Measurements from ENCODE around the gene ADAMTS2.

ADAMTS2 gene

DNA sequence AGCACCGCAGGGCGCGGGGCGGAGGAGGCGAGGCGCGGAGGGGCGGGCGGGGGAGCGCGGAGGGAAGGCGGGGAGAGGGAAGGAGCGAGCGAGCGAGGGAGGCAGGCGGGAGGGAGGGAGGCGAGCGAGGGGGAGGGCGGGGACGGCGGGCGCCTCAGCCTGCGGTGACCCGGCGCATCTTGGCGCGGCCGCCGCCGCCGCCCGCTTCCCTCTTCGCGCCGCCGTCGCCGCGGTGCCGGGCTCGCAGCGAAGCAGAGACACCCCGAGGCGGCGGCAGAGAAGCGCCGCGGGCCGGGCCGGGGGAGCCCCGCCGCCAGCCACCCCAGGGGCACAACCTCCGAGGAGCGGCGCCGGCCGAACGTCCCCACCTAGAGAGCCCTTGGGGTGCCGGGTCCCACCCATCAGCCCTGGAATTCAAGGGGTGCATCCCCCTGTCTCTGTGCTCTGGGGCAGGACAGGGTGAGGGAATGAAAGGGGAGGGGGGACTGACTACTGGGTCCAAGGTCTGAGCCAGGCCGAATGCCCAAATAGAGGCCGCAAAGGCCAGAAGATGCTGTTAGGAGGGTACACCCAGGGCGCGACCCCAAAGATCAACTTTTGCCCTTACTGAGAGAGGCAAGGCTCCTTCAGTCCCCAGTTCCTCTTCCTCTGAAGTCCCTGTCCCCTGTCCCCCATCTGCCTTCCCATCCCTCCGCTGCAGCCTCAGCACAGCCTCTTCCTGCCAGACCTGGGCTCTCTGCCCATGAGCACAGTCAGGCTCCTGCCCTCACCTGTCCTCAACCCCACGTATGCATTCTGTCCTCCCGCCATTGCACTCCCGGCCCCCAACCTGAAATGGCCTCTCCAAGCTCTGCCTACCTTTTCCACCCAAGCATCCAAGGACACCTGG is at the start of gene ADAMTS2:
ADAMTS2 (minus strand) TSS at position 29 of the 889 bp plus-strand sequence. CDS start 133 bp downstream, outside the sequence.
- no peak for DNase-seq
- Mint-ChIP-seq H3K4me3 (peak within 1 kb of the TSS; percentile 31 to 48), H3K4me1 (peaks cover 10% of the 10 kb centered on the region), H3K9me3 (no peaks in the 10 kb centered on the region), H3K27ac (peak within 1 kb of the TSS in 1 of 2 donors; percentile 35), H3K27me3 (peaks cover 89% of the 10 kb centered on the region)
- ATAC-seq: peak; percentile 53

DNA sequence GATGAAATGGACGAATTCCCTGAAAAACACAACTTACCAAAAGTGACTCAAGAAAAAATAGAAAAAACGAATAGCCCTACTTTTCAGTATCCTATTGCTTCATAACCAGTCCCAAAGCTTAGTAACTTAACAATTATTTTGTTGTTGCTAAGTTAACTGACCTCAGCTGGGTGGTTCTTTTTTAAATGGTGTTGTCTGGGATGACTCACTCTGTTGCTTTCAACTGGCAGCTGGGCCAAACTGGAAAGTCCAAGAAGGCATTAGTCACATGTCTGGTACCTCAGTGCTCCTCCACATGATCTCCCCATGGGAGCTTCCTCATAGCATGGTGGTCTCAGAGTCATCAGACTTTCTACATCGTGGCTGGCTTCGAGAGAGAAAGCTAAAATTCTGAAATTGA is 47.8 kb upstream of the ADAMTS2 start:
- no peaks in the 10 kb centered on the region for H3K27me3 Mint-ChIP-seq
- H3K9me3 Mint-ChIP-seq: peaks cover 34 to 62% of the 10 kb centered on the region in 2 donors
- no peaks in the 10 kb centered on the region for H3K4me1 Mint-ChIP-seq
- no peak overlapping the region for H3K27ac Mint-ChIP-seq
- ATAC-seq (no peak), DNase-seq (no peak)
- no peak overlapping the region for H3K4me3 Mint-ChIP-seq

DNA sequence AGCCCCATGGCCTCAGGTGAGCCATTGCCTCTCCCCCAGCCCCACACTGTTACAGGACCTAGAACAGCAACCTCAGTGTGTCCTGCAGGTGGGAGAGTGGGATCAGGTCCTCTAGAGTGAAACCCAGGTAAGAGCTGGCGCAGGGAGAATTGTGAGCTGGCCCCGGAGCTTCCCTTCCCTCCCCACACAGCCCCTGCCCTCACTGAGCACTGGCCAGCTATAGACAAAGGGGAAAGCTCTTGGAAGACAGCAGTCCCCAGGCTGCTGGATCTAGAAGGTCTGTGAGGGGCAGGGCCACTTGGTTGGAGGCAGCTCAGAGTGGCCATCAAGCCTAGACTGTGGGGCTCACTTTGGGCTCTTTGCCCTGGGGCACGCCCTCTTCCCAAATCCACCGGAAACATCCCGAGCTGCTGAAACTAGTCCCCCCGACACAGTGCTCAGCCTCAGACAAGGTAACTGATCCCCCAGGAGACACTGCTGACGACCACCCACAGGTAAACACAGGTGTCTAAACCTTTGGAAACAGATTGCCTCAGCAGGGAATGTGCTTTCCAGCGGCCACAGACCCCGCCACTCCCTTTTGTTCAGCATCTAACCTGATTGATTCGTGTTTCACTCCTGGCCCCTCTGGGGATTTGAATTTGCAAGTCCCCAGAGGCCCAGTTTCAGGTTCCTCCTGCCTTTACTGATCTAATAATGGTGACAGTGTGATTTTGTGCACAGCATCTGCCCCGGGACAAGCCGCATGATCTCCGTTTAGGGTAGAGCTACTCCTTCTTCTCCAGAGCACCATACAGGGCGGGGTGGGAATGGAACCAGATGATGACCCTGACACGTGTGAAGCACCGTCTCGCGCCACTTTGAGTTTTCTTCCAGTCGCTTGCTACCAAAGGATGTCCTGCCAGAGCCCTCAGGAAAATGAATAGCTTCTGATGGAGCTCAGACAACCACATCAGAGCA is 42.2 kb upstream of the ADAMTS2 start:
- no peak for DNase-seq
- Mint-ChIP-seq H3K4me1 (no peaks in the 10 kb centered on the region), H3K27ac (peak overlapping the region in 1 of 2 donors; percentile 27)

DNA sequence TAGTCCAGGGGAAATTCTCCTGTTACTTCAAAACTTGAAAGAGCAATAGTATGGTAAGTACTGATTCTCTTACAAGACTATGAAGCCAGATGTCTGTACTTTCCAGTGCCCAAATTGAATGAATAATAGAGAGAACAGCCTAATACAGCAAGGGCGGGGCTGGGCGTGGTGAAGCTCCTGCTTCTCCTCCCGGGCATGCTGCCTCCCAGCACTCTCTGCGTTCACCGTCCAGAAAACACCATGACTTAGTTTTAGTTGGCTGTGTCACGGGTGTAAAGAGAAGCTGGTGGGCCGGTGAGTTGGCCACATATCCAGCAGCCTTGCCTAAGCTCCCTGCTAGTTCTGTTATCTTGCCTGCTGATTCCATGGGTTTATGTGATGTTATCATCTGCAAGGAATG is 40.7 kb upstream of the ADAMTS2 start:
- ATAC-seq: no peak
- no peak overlapping the region for H3K4me3 Mint-ChIP-seq
- H3K4me1 Mint-ChIP-seq: no peaks in the 10 kb centered on the region
- no peak for DNase-seq
- no peak overlapping the region for H3K27ac Mint-ChIP-seq
- peaks cover 20% of the 10 kb centered on the region in 2 donors for H3K9me3 Mint-ChIP-seq
- peaks cover 14% of the 10 kb centered on the region for H3K27me3 Mint-ChIP-seq

More for the DNA sequence above, 42.2 kb upstream of the ADAMTS2 start:
- peaks cover 24 to 29% of the 10 kb centered on the region in 2 donors for H3K9me3 Mint-ChIP-seq
- ATAC-seq: no peak
- H3K4me3 Mint-ChIP-seq: no peak overlapping the region
- H3K27me3 Mint-ChIP-seq: peaks cover 14% of the 10 kb centered on the region

DNA sequence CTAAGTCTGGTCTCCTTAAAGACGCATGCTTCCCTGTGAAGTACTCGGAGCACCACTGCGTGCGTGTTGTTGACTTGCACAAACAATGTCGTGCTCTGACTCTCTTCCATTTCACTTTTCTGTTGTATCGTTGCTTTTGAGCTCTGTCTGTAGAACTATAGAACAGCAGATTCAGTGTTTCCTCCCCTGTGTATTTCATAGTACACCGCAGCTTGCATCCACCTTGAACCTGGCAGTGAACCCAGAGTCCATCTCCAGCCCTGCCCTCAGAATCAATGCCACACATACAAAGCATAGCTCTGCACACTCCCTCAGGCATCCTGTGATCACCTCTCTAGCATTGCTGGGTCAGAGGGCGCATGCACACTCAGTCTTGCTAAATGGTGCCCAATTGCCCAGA is 37.2 kb upstream of the ADAMTS2 start:
- ATAC-seq: no peak
- H3K4me1 Mint-ChIP-seq: no peaks in the 10 kb centered on the region
- H3K9me3 Mint-ChIP-seq: no peaks in the 10 kb centered on the region
- no peak overlapping the region for H3K4me3 Mint-ChIP-seq
- no peak for DNase-seq
- H3K27me3 Mint-ChIP-seq: peaks cover 14% of the 10 kb centered on the region
- H3K27ac Mint-ChIP-seq: no peak overlapping the region

DNA sequence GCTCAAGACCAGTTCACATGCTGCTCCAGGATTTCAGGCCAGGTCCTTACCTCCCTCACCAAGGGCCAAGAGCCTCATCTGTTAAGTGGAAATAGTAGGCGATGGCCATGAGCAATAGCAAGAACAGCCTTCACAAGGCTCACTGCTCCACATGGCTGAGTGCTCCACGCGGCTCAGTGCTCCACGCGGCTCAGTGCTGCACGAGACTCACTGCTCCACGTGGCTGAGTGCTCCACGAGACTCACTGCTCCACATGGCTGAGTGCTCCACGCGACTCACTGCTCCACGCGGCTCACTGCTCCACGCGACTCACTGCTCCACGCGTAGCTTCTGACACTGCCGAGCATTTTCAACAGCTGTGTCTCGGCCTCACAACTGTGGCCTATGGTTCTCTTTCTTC is 36.4 kb upstream of the ADAMTS2 start:
- Mint-ChIP-seq H3K4me3 (no peak overlapping the region), H3K27ac (no peak overlapping the region), H3K4me1 (no peaks in the 10 kb centered on the region), H3K9me3 (no peaks in the 10 kb centered on the region), H3K27me3 (peaks cover 8% of the 10 kb centered on the region)
- ATAC-seq (no peak), DNase-seq (no peak)

DNA sequence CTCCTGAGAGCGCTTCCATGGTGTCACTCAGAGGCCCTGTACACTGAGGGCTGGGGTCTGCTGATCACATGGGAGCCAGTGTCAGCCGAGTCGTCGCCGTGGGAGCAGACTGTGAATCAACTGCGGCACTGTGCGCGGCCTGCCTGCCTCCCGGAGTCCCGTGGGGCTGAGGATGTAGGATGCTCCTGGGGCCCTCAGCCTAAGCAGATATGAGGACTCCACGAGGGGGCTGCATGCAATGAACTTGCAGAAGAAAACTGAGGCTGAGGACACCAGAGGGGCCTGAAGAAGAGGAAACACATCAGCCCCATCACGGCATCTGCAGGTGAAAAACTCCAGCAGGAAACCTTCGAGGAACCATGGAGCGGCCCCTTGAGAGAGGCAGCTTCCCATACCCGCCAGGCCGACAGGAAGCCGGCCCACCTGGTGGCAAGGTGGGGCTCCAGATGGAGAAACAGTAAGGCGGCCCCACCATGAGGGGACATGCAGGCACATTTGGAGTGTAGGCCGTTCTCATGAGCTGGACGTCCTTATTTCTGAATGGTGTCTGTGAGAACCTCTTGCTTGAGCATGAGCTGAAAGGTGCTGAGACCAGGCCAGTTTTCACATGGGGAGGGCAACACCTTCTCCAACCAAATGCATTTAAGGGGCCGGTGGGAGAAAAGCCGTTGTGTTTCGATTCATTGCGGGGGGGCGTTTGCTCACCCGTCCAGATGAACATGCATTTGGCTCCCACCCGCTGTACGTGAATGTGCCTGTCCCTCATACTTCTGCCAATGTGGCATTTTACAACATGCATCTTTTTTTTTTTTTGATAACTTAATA is 35.2 kb upstream of the ADAMTS2 start:
- no peaks in the 10 kb centered on the region for H3K4me1 Mint-ChIP-seq
- no peak overlapping the region for H3K4me3 Mint-ChIP-seq

DNA sequence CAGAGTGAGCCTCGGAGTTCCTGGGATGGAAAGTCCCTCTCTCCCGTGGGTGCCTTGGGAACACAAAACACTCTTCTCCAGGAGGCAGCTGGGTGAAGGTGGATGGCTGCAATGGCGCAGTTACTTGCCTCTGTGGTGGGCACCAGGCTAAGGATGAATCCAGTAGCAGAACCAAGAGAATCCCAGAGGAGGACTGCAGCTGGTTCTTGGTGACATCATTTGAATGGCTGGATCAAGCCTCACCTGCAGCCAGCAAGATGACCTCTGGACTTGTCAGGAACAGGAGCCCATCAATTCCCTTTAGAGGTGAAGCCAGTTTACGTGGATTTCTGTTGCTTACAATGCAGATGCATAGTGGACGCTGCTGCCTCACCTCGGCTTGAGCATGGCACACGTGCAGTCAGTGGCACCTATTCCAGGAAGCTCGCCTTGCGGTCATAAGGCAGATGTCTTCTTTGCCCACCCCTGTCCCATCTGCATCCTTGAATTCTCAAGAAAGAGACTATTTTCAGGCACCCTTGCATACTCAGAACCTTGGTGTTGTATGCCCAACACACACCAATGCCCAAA is 34.1 kb upstream of the ADAMTS2 start:
- Mint-ChIP-seq H3K27me3 (no peaks in the 10 kb centered on the region), H3K9me3 (no peaks in the 10 kb centered on the region), H3K4me1 (no peaks in the 10 kb centered on the region), H3K27ac (no peak overlapping the region), H3K4me3 (no peak overlapping the region)
- DNase-seq (no peak), ATAC-seq (no peak)

More for the DNA sequence above, 35.2 kb upstream of the ADAMTS2 start:
- no peak for DNase-seq
- no peak for ATAC-seq
- Mint-ChIP-seq H3K9me3 (no peaks in the 10 kb centered on the region), H3K27ac (no peak overlapping the region), H3K27me3 (no peaks in the 10 kb centered on the region)

DNA sequence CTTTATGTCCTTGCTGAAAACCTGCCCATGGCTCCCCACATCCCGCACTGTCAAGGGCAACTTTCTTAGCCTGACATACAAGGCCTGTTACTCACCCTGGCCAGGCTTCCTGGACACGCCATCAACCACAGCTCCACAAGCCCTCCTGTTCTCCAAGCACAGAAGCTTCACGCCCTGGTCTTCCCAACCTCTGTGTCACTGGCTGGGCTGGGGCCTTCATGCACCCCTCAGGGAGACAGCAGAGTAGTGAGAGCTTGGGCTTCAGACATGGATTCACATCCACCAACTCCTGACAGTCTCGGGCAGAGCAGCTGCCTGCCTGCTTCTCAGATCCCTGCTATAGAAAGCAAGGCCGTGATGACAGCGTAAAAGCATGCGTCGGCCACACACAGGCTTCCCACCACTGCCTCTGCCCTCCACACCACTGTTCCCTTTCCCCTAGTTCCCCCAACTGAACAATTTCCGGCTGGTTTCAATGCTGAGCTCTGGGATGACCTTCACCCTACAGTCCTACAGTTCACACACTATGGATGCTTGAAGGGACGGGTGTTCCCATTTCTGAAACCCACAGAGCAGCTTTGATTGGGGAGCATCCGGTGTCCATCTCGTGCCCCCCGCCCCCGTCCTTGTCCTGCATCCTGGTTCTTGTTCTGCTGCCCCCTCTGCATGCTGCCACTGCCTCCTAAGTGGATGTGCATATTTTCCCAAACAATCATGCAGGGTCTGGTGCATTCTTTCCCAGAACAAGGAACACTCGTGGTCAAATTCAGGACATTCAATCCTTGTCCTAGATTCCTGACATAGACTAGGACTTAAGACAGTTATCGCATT is 33.4 kb upstream of the ADAMTS2 start:
- DNase-seq (no peak), ATAC-seq (no peak)
- Mint-ChIP-seq H3K4me3 (no peak overlapping the region), H3K9me3 (no peaks in the 10 kb centered on the region), H3K27ac (peak overlapping the region in 1 of 2 donors; percentile 7), H3K4me1 (no peaks in the 10 kb centered on the region), H3K27me3 (no peaks in the 10 kb centered on the region)

DNA sequence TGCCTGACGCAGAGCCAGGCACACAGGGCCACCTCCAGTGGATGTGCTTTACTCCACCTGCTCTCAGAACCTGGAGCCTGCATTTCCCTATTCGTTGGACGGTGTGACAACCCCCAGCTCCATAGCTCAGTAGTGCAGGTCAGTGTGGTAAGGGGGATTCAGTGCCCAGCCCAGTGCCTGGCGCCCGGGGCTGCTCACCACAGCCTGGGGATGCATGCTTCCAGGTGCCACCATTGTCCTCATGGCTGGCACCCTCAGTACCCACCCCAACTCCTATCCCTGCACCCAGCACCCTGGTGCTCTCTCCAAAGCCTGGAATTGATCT is 32.8 kb upstream of the ADAMTS2 start:
- no peak for ATAC-seq
- Mint-ChIP-seq H3K4me3 (no peak overlapping the region), H3K4me1 (no peaks in the 10 kb centered on the region), H3K27ac (no peak overlapping the region), H3K27me3 (no peaks in the 10 kb centered on the region), H3K9me3 (no peaks in the 10 kb centered on the region)
- no peak for DNase-seq

DNA sequence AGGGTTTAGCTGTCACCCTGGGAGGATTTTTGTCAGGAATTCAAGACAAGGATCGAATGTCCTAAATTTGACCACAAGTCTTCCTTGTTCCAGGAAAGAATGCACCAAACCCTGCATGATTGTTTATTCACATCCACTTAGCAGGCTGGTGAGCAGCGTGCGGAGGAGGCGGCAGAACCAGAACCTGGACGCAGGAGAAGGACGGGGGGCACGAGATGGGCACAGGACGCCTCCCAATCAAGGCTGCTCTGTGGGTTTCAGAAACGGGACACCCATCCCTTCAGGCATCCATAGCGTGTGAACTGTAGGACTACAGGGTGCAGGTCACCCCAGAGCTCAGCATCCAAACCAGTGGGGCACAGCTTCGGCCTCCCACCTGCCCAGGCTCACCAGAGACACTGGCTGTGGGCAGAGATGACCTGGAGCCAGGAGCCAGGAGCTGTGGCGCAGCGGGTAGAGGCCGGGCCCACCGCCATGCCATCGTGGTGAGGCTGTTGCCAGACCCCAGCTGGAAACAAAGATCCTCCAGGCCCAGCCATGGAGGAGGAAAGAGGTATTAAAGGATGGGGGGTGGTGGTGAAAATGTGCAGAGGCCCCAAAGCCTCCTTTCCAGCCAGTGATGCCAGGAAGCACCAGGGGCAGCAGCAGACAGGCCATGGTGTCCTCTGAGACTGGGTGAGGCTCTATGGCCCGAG is 32.3 kb upstream of the ADAMTS2 start:
- ATAC-seq (no peak), DNase-seq (no peak)
- Mint-ChIP-seq H3K4me3 (no peak overlapping the region), H3K9me3 (no peaks in the 10 kb centered on the region), H3K4me1 (no peaks in the 10 kb centered on the region), H3K27me3 (no peaks in the 10 kb centered on the region), H3K27ac (no peak overlapping the region)

DNA sequence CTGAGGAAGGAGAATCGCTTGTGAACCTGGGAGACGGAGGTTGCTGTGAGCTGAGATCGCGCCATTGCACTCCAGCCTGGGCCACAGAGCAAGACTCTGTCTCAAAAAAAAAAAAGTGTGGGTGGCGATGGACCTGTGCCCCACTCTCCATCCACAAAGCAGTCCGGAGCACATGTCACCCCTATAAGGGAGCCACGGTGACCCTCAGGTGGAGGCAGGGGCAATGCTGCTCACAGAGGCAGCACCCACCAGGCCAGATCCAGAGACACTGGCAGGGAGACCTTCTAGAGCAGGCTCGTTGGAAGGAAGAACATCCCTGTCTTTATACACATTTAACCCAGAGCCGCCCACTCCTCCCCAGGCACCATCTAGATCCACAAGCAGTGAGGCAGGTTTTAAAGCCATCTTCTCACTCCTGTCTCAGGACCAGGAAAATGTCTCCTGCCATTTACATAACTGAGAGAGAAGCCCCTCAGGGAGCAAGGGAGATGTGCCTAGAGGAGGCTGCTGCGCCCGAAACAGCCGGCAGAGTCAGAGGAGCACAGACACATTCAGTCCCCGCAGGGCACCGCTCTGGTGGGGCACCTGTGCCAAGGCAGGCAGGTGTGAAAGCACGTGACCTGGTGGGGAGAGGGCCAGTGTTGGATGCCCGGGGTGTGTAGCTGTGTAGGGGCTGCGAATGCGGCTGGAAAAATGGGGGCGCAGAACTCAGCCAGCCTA is 31.6 kb upstream of the ADAMTS2 start:
- ATAC-seq (no peak), DNase-seq (no peak)
- H3K4me3 Mint-ChIP-seq: no peak overlapping the region
- H3K27me3 Mint-ChIP-seq: no peaks in the 10 kb centered on the region
- no peaks in the 10 kb centered on the region for H3K4me1 Mint-ChIP-seq
- no peak overlapping the region for H3K27ac Mint-ChIP-seq
- H3K9me3 Mint-ChIP-seq: no peaks in the 10 kb centered on the region

DNA sequence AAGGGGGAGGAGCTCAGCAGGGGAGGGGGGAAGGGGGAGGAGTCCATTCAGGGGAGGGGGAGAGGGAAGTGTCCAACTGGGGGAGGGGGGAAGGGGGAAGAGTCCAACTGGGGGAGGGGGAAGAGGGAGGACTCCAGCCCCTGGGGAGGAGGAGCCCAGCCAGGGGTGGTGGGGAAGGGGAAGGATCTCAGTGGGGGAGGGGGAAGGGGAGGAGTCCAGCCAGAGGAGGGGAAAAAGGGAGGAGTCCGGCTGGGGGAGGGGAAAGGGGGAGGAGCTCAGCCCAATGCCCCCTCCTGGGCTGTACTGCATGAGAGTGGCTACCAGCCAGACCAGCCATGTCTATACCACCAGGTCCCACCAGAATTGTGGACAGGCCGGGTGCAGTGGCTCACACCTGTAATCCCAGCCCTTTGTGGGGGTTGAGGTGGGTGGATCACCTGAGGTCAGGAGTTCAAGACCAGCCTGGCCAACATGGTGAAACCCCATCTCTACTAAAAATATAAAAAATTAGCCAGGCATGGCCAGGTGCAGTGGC is 30.6 kb upstream of the ADAMTS2 start:
- Mint-ChIP-seq H3K27ac (no peak overlapping the region), H3K27me3 (no peaks in the 10 kb centered on the region), H3K4me3 (no peak overlapping the region), H3K9me3 (no peaks in the 10 kb centered on the region), H3K4me1 (no peaks in the 10 kb centered on the region)
- ATAC-seq: no peak
- DNase-seq: no peak
